OCI-LY7 (cell line): ENCODE measurements around the gene DOCK3.

Source experiments
- EZH2phosphoT487 ChIP-seq: fragments of 200-600 bp; sonication (generic); IDR thresholded peaks from 2 replicates; pipeline ENCODE4 v1.6.1; 2018; ENCODE audit warnings: low read depth, borderline replicate concordance, mild to moderate bottlenecking, mixed run types, antibody characterized with exemption, low read length, moderate library complexity, mixed read lengths
- TF ChIP-seq, protein P1 (sequence below): fragments of 200-600 bp; sonication (generic); conservative IDR thresholded peaks from 2 replicates; pipeline ENCODE4 v1.5.1; 2014; ENCODE audit warnings: mild to moderate bottlenecking, antibody characterized with exemption, low read length, moderate library complexity, mixed read lengths

DNA sequence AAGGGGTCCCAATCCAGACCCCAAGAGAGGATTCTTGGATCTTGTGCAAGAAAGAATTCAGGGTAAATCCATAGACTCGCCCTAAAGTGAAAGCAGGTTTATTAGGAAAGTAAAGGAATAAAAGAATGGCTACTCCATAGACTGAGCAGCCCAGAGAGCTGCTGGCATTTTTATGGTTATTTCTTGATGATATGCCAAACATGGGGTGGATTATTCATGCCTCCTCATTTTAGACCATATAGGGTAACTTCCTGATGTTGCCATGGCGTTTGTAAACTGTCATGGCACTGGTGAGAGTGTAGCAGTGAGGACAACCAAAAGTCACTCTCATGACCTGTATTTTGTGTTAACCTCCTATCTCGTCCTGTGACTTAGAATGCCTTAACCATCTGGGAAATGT lies 142.2 kb downstream of the DOCK3 start:
- TF ChIP-seq, protein P1, sequence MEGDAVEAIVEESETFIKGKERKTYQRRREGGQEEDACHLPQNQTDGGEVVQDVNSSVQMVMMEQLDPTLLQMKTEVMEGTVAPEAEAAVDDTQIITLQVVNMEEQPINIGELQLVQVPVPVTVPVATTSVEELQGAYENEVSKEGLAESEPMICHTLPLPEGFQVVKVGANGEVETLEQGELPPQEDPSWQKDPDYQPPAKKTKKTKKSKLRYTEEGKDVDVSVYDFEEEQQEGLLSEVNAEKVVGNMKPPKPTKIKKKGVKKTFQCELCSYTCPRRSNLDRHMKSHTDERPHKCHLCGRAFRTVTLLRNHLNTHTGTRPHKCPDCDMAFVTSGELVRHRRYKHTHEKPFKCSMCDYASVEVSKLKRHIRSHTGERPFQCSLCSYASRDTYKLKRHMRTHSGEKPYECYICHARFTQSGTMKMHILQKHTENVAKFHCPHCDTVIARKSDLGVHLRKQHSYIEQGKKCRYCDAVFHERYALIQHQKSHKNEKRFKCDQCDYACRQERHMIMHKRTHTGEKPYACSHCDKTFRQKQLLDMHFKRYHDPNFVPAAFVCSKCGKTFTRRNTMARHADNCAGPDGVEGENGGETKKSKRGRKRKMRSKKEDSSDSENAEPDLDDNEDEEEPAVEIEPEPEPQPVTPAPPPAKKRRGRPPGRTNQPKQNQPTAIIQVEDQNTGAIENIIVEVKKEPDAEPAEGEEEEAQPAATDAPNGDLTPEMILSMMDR = no peak
- TF ChIP-seq EZH2phosphoT487 = no peak
